Urinary bladder (tissue), 4 donors: Measurements from ENCODE around the gene ATP10A. TPM values are rescaled to one million over a fixed set of nuclear protein-coding genes. Genes with fewer than 3 reads are reported as not detected.

Source experiments
- DNase-seq: peaks from one replicate; pipeline ENCODE4 v3.0.0-alpha.2; 2015; ENCODE audit errors: extremely low spot score
- H3K27ac ChIP-seq: one replicate; pipeline ENCODE4 v1.5.1; 2013; ENCODE audit warnings: low read depth, mild to moderate bottlenecking, moderate library complexity
- H3K36me3 ChIP-seq: one replicate; pipeline ENCODE4 v1.6.1; 2013; ENCODE audit warnings: mild to moderate bottlenecking, moderate library complexity; ENCODE audit not compliant: insufficient read depth
- H3K4me1 ChIP-seq: one replicate; pipeline ENCODE4 v1.6.1; 2013; ENCODE audit warnings: mild to moderate bottlenecking, moderate library complexity; ENCODE audit not compliant: insufficient read depth
- H3K4me3 ChIP-seq: one replicate; pipeline ENCODE4 v1.5.1; 2013; ENCODE audit warnings: low read depth, low read length
- WGBS: extraction: QIAGEN DNeasy Blood & Tissue Kit; methylation state at CpG from one replicate; pipeline ENCODE4 v1.1.7; 2013; 5-methylcytosine and 5-hydroxymethylcytosine counted together
- polyA plus RNA-seq: library from polyadenylated mRNA; stranded (reverse); fragments of 200-250 nt; gene quantifications from one replicate; pipeline ENCODE4 v1.2.3, GENCODE V29; 2013
- total RNA-seq: library from RNA; depleted of rRNA; stranded (reverse); fragments of >200 nt; gene quantifications from one replicate; pipeline ENCODE4 v1.2.3, GENCODE V29; 2014
- donor health status: healthy with polysubstance abuse.
- donor health status: healthy.

The ATP10A gene
- total and polyA plus RNA-seq, 2 donors = 5.0 to 7.8 TPM

- no peak for DNase-seq
- H3K27ac ChIP-seq = no peak overlapping the region
- 90% methylated on average over 21 of the region's 21 CpGs for WGBS
- no peaks in the 10 kb centered on the region for H3K4me1 ChIP-seq
- H3K36me3 ChIP-seq = no peaks in the 10 kb centered on the region
- H3K4me3 ChIP-seq = no peak overlapping the region
Observed at GRCh38 chr15:25716414-25717126, 146.6 kb downstream of the ATP10A start.

GRCh38 chr15:25715536-25716413, 147.4 kb downstream of the ATP10A start:
- no peak for DNase-seq
- 93% methylated on average over 18 of the region's 18 CpGs for WGBS
- no peaks in the 10 kb centered on the region for H3K36me3 ChIP-seq

GRCh38 chr15:25714538-25714840, 148.6 kb downstream of the ATP10A start:
- no peak for DNase-seq
- Histone ChIP-seq H3K36me3 (no peaks in the 10 kb centered on the region), H3K4me1 (no peaks in the 10 kb centered on the region), H3K4me3 (no peak overlapping the region), H3K27ac (no peak overlapping the region)
- WGBS = 71% methylated on average over 3 of the region's 3 CpGs

More at GRCh38 chr15:25715536-25716413, 147.4 kb downstream of the ATP10A start:
- Histone ChIP-seq H3K27ac (no peak overlapping the region), H3K4me3 (no peak overlapping the region), H3K4me1 (no peaks in the 10 kb centered on the region)

GRCh38 chr15:25713736-25714537, 149.2 kb downstream of the ATP10A start:
- no peak for DNase-seq
- H3K27ac ChIP-seq = no peak overlapping the region
- H3K4me3 ChIP-seq = no peak overlapping the region
- H3K36me3 ChIP-seq = no peaks in the 10 kb centered on the region
- H3K4me1 ChIP-seq = no peaks in the 10 kb centered on the region
- WGBS = 93% methylated on average over 35 of the region's 35 CpGs

- H3K36me3 ChIP-seq = no peaks in the 10 kb centered on the region
- WGBS = 78% methylated on average over 5 of the region's 5 CpGs
- DNase-seq = no peak
- H3K27ac ChIP-seq = no peak overlapping the region
- H3K4me3 ChIP-seq = no peak overlapping the region
- H3K4me1 ChIP-seq = no peaks in the 10 kb centered on the region
Observed at GRCh38 chr15:25712961-25713355, 150.2 kb downstream of the ATP10A start.

- Histone ChIP-seq H3K36me3 (no peaks in the 10 kb centered on the region), H3K4me1 (no peaks in the 10 kb centered on the region), H3K27ac (no peak overlapping the region), H3K4me3 (no peak overlapping the region)
- WGBS = 87% methylated on average over 9 of the region's 9 CpGs
- DNase-seq = no peak
Observed at GRCh38 chr15:25712192-25712960, 150.8 kb downstream of the ATP10A start.

GRCh38 chr15:25711691-25712090, 151.4 kb downstream of the ATP10A start:
- DNase-seq = no peak
- 90% methylated on average over 8 of the region's 8 CpGs for WGBS
- no peaks in the 10 kb centered on the region for H3K36me3 ChIP-seq
- no peak overlapping the region for H3K4me3 ChIP-seq
- no peak overlapping the region for H3K27ac ChIP-seq
- no peaks in the 10 kb centered on the region for H3K4me1 ChIP-seq

GRCh38 chr15:25711164-25711563, 152.0 kb downstream of the ATP10A start:
- no peak overlapping the region for H3K27ac ChIP-seq
- no peak overlapping the region for H3K4me3 ChIP-seq
- WGBS = 84% methylated on average over 9 of the region's 9 CpGs
- no peaks in the 10 kb centered on the region for H3K4me1 ChIP-seq
- no peak for DNase-seq
- H3K36me3 ChIP-seq = no peaks in the 10 kb centered on the region

GRCh38 chr15:25710184-25710583, 152.9 kb downstream of the ATP10A start:
- Histone ChIP-seq H3K36me3 (no peaks in the 10 kb centered on the region), H3K27ac (no peak overlapping the region), H3K4me1 (no peaks in the 10 kb centered on the region), H3K4me3 (no peak overlapping the region)
- no peak for DNase-seq
- 50% methylated on average over 10 of the region's 10 CpGs for WGBS

- Histone ChIP-seq H3K4me3 (no peak overlapping the region), H3K27ac (no peak overlapping the region), H3K4me1 (no peaks in the 10 kb centered on the region), H3K36me3 (no peaks in the 10 kb centered on the region)
- WGBS = 89% methylated on average over 19 of the region's 19 CpGs
- no peak for DNase-seq
Observed at GRCh38 chr15:25709437-25710159, 153.5 kb downstream of the ATP10A start.

- WGBS = 71% methylated on average over 8 of the region's 8 CpGs
- DNase-seq = no peak
- H3K27ac ChIP-seq = no peak overlapping the region
- no peak overlapping the region for H3K4me3 ChIP-seq
- H3K36me3 ChIP-seq = no peaks in the 10 kb centered on the region
- H3K4me1 ChIP-seq = no peaks in the 10 kb centered on the region
Observed at GRCh38 chr15:25708391-25708790, 154.7 kb downstream of the ATP10A start.

GRCh38 chr15:25707656-25708365, 155.3 kb downstream of the ATP10A start:
- DNase-seq = no peak
- no peaks in the 10 kb centered on the region for H3K36me3 ChIP-seq
- no peak overlapping the region for H3K27ac ChIP-seq
- H3K4me3 ChIP-seq = no peak overlapping the region
- no peaks in the 10 kb centered on the region for H3K4me1 ChIP-seq
- WGBS = 87% methylated on average over 27 of the region's 27 CpGs
